H1 (cell line): Measurements from ENCODE around the gene TNFSF15. TPM values are rescaled to one million over a fixed set of nuclear protein-coding genes. Genes with fewer than 3 reads are reported as not detected.

Source experiments
- polyA plus RNA-seq, 7 experiments: library from polyadenylated mRNA; depleted of rRNA in 3 of 7; stranded (reverse) in 5 of 7; unstranded in 2 of 7; fragments of >200 nt in 5 of 7; fragments of 200-250 nt in 2 of 7; gene quantifications; 1 replicate in 5 of 7; 2 replicates in 1 of 7; 4 replicates in 1 of 7; pipeline versions ENCODE4 v1.2.1 to v1.2.3, GENCODE V29; 2011 to 2013; ENCODE audit warnings: missing spikeins in 2 of 7, mixed read lengths in 2 of 7
- total RNA-seq: library from RNA; stranded (reverse); fragmentation: NEBNext Ultra II Directional; extraction: Animal tissue kit (Norgen Biotek cat#: 25700); gene quantifications from 2 replicates; pipeline ENCODE4 v1.2.1, GENCODE V29; 2021
- TF ChIP-seq, protein P1 (sequence below), 3 experiments: IDR thresholded peaks; 1 replicate in 2 of 3; 2 replicates in 1 of 3; pipeline versions ENCODE4 v1.5.1 to v1.6.1; 2011; ENCODE audit warnings: low read length in 3 of 3, mild to moderate bottlenecking in 3 of 3, inconsistent platforms in 2 of 3, low read depth in 1 of 3, moderate library complexity in 1 of 3; ENCODE audit not compliant: insufficient read depth in 1 of 3; ENCODE audit errors: control extremely low read depth in 1 of 3

TNFSF15 gene
- total and polyA plus RNA-seq, 2 of the 8 experiments (the other 6 are each of a cell fraction or from before 2014, with no cell fraction given), result 0.09 to 0.17 TPM

DNA sequence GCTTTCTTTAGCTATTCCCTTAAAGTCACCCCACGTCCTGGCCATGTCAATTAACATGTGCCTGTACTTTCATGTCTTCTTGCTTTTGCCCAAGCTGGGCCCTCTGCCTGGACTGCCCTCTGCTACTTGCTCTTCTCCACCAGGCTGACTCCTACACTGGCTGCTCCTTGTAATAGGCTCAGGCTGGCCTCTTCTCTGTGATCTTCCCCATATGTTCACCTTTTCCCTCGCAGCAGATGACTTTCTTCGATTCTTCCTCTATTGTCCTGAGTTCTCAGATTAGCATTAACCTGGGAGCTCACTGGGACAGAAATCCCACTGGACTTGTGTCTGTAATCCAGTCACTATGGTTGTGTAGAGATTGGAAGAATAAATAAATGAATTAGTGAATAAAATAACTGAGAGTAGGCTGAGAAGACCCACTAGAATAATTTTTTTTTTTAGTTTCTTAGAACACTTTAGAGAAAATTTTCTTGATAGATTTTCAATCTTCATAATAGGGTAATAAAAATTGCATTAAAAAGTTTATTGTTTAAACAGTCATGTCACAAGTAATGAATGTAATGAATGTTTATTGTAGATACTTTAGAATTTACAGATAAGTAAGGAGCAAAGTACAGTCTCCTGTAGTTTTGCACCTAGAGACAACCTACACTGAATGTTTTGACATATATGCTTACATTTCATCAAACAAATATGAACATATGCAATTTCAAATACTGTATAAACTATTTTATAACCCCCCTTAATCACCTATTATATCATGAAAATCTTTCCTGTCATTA, 47.4 kb upstream of the TNFSF15 start (continued):
- TF ChIP-seq, protein P1, sequence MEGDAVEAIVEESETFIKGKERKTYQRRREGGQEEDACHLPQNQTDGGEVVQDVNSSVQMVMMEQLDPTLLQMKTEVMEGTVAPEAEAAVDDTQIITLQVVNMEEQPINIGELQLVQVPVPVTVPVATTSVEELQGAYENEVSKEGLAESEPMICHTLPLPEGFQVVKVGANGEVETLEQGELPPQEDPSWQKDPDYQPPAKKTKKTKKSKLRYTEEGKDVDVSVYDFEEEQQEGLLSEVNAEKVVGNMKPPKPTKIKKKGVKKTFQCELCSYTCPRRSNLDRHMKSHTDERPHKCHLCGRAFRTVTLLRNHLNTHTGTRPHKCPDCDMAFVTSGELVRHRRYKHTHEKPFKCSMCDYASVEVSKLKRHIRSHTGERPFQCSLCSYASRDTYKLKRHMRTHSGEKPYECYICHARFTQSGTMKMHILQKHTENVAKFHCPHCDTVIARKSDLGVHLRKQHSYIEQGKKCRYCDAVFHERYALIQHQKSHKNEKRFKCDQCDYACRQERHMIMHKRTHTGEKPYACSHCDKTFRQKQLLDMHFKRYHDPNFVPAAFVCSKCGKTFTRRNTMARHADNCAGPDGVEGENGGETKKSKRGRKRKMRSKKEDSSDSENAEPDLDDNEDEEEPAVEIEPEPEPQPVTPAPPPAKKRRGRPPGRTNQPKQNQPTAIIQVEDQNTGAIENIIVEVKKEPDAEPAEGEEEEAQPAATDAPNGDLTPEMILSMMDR (IDR thresholded peaks at IDR 0.05; ENCODE audit: control extremely low read depth in 1 of 3, insufficient read depth in 1 of 3, low read depth in 1 of 3, low read length in 3 of 3), result no peak
- TF ChIP-seq, all 59 proteins: peak for 0
